LNCAP (cell line): Measurements from ENCODE around the gene TFF2.

Source experiments
- CTCF ChIP-seq: fragments of 450-650 bp; IDR thresholded peaks from 2 replicates; pipeline ENCODE4 v1.5.1; 2017; ENCODE audit warnings: mild to moderate bottlenecking

TFF2 gene

GRCh38 chr21:42319376-42319775 is 31.4 kb downstream of the TFF2 start:
- TF ChIP-seq CTCF = no peak

- TF ChIP-seq CTCF = no peak
Observed at GRCh38 chr21:42317826-42318746, 32.7 kb downstream of the TFF2 start.

- TF ChIP-seq CTCF = no peak
Observed at GRCh38 chr21:42317341-42317741, 33.5 kb downstream of the TFF2 start.

- no peak for TF ChIP-seq CTCF
Observed at GRCh38 chr21:42316891-42317290, 33.9 kb downstream of the TFF2 start.

GRCh38 chr21:42315296-42315891 is 35.4 kb downstream of the TFF2 start, which contains the start of gene TFF3:
TFF3 (minus strand) TSS chr21:42315409; CDS start chr21:42315374, 35 bp downstream.
- TF ChIP-seq CTCF = no peak

- no peak for TF ChIP-seq CTCF
Observed at GRCh38 chr21:42314616-42315295, 36.0 kb downstream of the TFF2 start.

- no peak for TF ChIP-seq CTCF
Observed at GRCh38 chr21:42313501-42313969, 37.3 kb downstream of the TFF2 start.
